NT2/D1 (cell line): ENCODE data around the gene AIFM1.

ENCODE experiments used
- DNase-seq: peaks from one replicate; pipeline ENCODE4 v3.0.0-alpha.2; 2011; ENCODE audit warnings: low read depth, low spot score
- H3K27me3 ChIP-seq: 2 replicates; pipeline ENCODE4 v1.6.0; 2011; ENCODE audit warnings: mild to moderate bottlenecking; ENCODE audit not compliant: insufficient read length, insufficient read depth
- H3K36me3 ChIP-seq: 2 replicates; pipeline ENCODE4 v1.6.1; 2011; ENCODE audit warnings: mild to moderate bottlenecking, low read length, mixed read lengths; ENCODE audit not compliant: insufficient read depth, insufficient read length
- H3K4me1 ChIP-seq: 2 replicates; pipeline ENCODE4 v1.5.1; 2011; ENCODE audit not compliant: insufficient read depth, insufficient read length
- H3K4me3 ChIP-seq: 2 replicates; pipeline ENCODE4 v1.5.1; 2011; ENCODE audit warnings: low read depth; ENCODE audit not compliant: insufficient read length
- H3K9ac ChIP-seq: 2 replicates; pipeline ENCODE4 v1.6.0; 2011; ENCODE audit warnings: low read depth; ENCODE audit not compliant: insufficient read length
- H3K9me3 ChIP-seq: 2 replicates; pipeline ENCODE4 v1.5.1; 2011; ENCODE audit warnings: mild to moderate bottlenecking, low read length; ENCODE audit not compliant: insufficient read depth
- SUZ12 ChIP-seq: IDR thresholded peaks from 2 replicates; pipeline ENCODE4 v1.6.1; 2011; ENCODE audit not compliant: insufficient read length, insufficient read depth; ENCODE audit errors: extremely low read depth
- YY1 ChIP-seq: IDR thresholded peaks from 2 replicates; pipeline ENCODE4 v1.6.1; 2011; ENCODE audit not compliant: insufficient read length, insufficient read depth
- ZNF274 ChIP-seq: IDR thresholded peaks from 2 replicates; pipeline ENCODE4 v1.6.1; 2011; ENCODE audit warnings: mild to moderate bottlenecking, low read depth, low read length

AIFM1 gene

GRCh38 chrX:130110379-130111219 lies 55.0 kb downstream of the AIFM1 start, which contains the start of gene ELF4:
ELF4 (minus strand) TSS chrX:130110497; CDS start chrX:130081330, 29,167 bp downstream.
- Histone ChIP-seq H3K9me3 (no peaks in the 10 kb centered on the region), H3K9ac (peak within 1 kb of the TSS; percentile 64), H3K4me1 (no peaks in the 10 kb centered on the region), H3K4me3 (peak within 1 kb of the TSS; percentile 30), H3K36me3 (no peaks in the 10 kb centered on the region), H3K27me3 (no peaks in the 10 kb centered on the region)
- DNase-seq: no peak
- no peak for TF ChIP-seq SUZ12
- TF ChIP-seq YY1: no peak
- no peak for TF ChIP-seq ZNF274

GRCh38 chrX:130109429-130110378 lies 55.9 kb downstream of the AIFM1 start:
- no peak for TF ChIP-seq SUZ12
- TF ChIP-seq YY1: no peak
- TF ChIP-seq ZNF274: no peak
- Histone ChIP-seq H3K36me3 (no peaks in the 10 kb centered on the region), H3K4me3 (peak overlapping the region; percentile 30), H3K9me3 (no peaks in the 10 kb centered on the region), H3K4me1 (no peaks in the 10 kb centered on the region), H3K27me3 (no peaks in the 10 kb centered on the region), H3K9ac (peak overlapping the region; percentile 64)
- DNase-seq: no peak

GRCh38 chrX:130108647-130109428 lies 56.8 kb downstream of the AIFM1 start:
- Histone ChIP-seq H3K9me3 (no peaks in the 10 kb centered on the region), H3K9ac (peak overlapping the region; percentile 56), H3K4me3 (peak overlapping the region; percentile 30), H3K27me3 (no peaks in the 10 kb centered on the region), H3K36me3 (no peaks in the 10 kb centered on the region), H3K4me1 (no peaks in the 10 kb centered on the region)
- no peak for DNase-seq
- TF ChIP-seq ZNF274: no peak
- TF ChIP-seq SUZ12: no peak

- DNase-seq: no peak
- Histone ChIP-seq H3K9ac (no peak overlapping the region), H3K27me3 (no peaks in the 10 kb centered on the region), H3K4me1 (no peaks in the 10 kb centered on the region), H3K36me3 (no peaks in the 10 kb centered on the region), H3K4me3 (no peak overlapping the region), H3K9me3 (no peaks in the 10 kb centered on the region)
- TF ChIP-seq YY1: no peak
- TF ChIP-seq ZNF274: no peak
- no peak for TF ChIP-seq SUZ12
These were observed 59.6 kb downstream of the AIFM1 start for GRCh38 chrX:130106071-130106470.

- no peak for DNase-seq
- TF ChIP-seq ZNF274: no peak
- no peak for TF ChIP-seq YY1
- no peak for TF ChIP-seq SUZ12
- Histone ChIP-seq H3K27me3 (no peaks in the 10 kb centered on the region), H3K4me1 (no peaks in the 10 kb centered on the region), H3K4me3 (no peak overlapping the region), H3K9me3 (no peaks in the 10 kb centered on the region), H3K9ac (no peak overlapping the region), H3K36me3 (no peaks in the 10 kb centered on the region)
These were observed 60.4 kb downstream of the AIFM1 start for GRCh38 chrX:130105244-130105643.

- H3K4me1 ChIP-seq: no peaks in the 10 kb centered on the region
- H3K9ac ChIP-seq: no peak overlapping the region
- no peaks in the 10 kb centered on the region for H3K9me3 ChIP-seq
- TF ChIP-seq ZNF274: no peak
- no peak for TF ChIP-seq SUZ12
- no peak for TF ChIP-seq YY1
- H3K36me3 ChIP-seq: no peaks in the 10 kb centered on the region
- no peaks in the 10 kb centered on the region for H3K27me3 ChIP-seq
- no peak overlapping the region for H3K4me3 ChIP-seq
- no peak for DNase-seq
These were observed 62.0 kb downstream of the AIFM1 start for GRCh38 chrX:130103605-130104004.
